GM21423 (cell line): ENCODE data around the gene HCFC1R1.

Source experiments
- ATAC-seq: cut with Tn5 transposase; IDR thresholded peaks from one replicate; pipeline ENCODE4 v1.9.1; 2021; ENCODE audit warnings: mild to moderate bottlenecking, moderate library complexity; ENCODE audit not compliant: unreplicated experiment

Gene HCFC1R1

DNA sequence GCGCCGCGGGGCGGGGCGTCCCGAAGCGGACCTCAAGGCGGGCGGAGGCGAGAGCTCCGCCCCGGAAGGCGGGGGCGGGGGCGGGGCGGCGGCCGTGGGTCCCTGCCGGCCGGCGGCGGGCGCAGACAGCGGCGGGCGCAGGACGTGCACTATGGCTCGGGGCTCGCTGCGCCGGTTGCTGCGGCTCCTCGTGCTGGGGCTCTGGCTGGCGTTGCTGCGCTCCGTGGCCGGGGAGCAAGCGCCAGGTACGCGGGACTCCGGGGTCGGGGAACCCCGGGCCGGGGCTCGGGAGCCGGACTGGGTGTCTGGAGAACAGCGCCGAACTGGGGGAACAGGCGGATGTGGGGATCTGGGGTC is 3.5 kb downstream of the HCFC1R1 start, which contains the start of gene TNFRSF12A:
TNFRSF12A (plus strand) TSS at position 122 of the 357 bp plus-strand sequence; CDS start at position 152, 30 bp downstream.
- no peak for ATAC-seq

DNA sequence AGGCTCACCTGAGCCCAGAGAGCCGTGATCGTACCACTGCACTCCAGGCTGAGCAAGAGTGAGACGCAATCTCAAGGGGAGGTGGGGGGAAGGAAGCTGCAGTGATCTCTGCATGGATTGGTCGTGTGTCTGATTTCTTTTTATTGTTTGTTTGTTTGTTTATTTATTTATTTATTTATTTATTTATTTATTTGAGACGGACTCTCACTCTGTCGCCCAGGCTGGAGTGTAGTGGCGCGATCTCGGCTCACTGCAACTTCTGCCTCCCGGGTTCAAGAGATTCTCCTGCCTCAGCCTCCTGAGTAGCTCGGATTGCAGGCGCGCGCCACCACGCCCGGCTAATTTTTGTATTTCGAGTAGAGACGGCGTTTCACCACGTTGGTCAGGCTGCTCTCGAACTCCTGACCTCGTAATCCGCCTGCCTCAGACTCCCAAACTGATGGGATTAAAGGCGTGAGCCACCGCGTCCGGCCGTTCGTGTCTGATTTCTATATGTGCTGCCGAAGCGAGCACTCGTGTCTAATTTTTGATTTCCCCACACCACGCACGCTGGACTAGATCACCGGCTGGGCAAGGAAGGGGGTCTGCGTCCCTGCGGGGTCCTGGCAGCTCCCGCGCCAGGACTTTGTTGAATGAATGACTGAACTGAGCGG is 4.0 kb downstream of the HCFC1R1 start:
- no peak for ATAC-seq

DNA sequence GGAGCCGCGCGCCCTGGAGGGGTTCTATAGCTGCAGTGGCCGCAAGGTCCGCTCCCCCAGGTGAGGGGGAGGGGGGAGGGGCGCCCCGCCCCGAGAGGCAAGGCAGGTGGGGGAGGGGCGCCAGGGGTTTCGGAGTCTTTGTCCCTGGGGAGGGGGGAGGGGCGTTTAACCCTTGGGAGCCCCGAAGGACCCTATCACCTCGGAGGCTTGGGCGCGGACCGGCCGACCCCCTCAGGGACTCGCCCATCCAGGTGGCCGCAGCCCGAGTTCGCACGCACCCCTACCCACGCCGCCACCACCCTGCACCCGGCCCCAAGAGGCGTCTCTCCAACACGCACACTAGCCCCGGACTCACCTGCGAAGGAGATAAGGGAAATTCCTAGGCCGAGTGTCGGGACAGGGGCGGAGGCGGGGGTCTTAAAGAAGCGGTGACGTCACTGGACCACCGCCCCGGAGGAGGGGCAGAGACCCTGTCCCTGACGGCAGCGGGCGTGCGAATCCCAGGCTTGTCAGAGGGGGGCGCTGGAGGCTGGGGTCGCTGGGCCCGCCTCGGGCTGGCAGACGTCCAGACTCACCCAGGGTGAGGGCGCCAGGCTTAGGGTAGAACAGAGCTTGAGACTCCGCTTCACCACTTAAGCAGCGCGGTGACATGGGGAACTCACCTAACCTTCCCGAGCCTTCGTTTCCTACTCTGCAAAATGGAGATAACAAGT is 5.8 kb downstream of the HCFC1R1 start, which contains the start of gene CLDN6:
CLDN6 (minus strand) TSS at position 390 of the 713 bp plus-strand sequence. CDS start 2,162 bp downstream, outside the sequence.
- no peak for ATAC-seq

DNA sequence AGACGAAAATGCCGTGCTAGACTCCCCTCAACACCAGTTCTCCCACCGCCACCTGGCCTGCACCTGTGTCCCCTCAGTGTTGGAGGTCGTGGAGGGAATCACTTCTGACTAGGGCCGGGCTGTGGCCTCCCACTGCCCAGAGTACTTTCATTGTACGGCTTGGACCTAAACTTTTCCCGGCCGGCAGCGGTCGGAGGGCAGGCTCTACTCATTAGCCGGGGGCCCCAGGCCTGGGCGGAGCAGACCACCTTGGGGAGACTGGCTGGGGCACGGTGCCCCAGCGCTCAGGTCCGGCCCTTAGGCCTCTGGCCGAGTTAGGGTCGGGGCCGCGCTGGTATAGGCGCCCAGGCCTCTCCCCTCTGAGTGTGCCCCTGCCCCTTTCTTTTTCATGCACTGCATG is 6.4 kb downstream of the HCFC1R1 start:
- ATAC-seq, result no peak

DNA sequence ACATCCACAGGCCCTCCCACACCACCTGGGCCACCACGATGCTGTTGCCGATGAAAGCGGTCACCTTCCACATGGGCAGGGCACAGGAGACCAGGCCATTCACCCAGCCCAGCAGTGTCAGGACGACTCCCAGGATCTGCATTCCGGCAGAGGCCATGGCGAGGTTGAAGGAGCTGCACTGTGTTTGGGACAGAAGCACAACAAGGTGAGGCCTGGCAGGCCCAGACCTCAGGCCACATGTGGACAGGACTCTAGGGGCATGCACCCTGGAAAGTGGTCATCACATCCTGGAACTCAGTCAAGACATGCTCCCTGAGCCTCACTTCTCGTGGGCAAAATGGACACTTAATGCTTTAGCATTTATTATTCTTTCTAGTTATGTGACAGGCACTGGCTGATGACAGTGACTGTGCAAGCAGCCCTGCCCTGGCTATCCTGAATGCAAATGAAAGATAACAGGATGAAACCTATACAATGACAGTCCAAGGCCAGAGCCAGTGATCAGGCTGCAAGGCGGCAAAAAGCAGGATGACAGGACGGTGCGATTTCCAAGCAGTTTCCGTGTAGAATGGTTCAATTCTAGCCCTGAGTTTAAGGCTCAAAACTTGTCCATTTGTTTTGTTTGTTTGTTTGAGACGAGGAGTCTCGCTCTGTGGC is 7.7 kb downstream of the HCFC1R1 start:
- no peak for ATAC-seq

DNA sequence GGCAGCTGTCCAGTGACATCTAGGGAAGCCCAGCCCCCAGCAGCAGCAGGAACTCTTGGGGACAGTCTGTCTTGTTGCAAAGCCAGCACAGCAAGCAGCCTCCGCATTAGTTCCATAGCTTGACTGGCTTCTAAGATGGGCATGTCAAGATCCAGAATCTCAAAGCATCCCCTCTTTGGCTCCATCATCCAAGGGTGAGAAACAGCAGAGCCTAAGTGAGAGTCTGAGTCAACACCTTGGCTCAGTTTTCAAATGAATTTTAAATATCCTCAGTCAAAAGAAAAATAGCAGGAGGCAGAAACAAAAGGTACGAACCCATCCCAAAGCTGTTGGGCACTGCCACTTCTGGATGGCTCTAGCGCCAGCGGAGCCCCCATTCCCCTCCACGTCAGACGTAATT is 8.8 kb downstream of the HCFC1R1 start:
- no peak for ATAC-seq

DNA sequence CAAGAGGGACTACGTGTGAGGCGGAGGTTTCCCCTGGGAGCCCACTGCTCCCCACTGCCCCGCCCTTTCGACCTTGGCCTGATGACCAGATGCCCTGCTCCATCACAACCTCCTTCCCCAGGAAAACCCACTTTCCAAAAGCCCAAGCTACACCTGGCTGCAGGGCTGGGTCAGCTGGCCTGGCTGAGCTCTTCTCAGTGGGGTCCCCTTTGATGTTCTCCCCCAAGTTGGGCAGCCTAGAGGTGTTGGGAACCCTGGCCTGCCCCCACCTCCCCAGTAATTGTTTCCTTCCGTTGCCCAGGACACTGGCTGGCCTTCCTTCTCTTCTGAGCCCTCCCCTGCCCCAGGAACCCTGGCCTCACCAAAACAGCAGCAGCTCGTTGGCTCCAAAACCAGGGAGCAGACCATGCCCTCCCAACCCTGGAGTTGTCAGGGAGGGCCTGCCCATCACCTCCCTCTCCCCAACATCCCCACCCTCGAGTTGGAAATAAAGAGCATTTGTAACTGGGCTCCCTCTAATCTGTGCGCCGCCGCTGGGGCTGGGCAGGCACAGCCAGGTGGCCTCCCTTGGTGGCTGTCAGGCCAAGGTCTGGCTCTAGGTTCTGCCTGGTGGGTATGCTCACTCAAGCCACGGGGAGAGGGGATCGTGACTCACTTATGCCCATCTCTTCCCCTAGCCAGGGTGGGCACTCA is 9.6 kb downstream of the HCFC1R1 start:
- no peak for ATAC-seq

DNA sequence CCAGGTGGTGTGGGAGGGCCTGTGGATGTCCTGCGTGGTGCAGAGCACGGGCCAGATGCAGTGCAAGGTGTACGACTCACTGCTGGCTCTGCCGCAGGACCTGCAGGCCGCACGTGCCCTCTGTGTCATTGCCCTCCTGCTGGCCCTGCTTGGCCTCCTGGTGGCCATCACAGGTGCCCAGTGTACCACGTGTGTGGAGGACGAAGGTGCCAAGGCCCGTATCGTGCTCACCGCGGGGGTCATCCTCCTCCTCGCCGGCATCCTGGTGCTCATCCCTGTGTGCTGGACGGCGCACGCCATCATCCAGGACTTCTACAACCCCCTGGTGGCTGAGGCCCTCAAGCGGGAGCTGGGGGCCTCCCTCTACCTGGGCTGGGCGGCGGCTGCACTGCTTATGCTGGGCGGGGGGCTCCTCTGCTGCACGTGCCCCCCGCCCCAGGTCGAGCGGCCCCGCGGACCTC is 10.2 kb downstream of the HCFC1R1 start:
- ATAC-seq, result no peak

DNA sequence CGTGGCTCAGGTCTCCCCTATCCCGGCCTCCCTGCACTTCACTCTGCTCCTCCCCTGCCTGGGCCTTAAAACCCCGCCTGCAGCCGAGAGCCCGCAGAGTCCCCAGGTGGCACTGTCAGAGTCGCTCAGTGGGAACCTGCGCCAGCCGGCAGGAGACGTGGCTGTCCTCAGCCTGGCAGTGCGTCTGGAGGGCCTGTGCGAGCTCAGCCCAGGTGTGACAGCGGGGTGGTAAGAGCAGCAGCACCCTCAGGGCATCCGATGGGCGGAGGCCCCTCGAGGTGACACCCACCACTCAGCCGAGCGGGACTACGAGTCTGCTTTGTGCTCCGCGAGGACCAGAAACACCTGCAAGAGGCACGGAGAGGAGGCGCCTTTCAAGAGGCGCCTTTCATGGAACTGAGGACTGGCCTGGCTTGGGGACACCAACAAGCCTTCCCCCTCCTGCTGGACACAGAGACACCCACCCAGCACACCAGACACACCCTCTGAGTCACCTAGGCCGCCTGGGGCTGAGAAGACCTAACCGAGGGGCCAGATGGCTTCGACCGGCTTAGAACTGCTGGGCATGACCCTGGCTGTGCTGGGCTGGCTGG is 10.8 kb downstream of the HCFC1R1 start, which contains the start of gene CLDN9:
CLDN9 (plus strand) TSS at position 96 of the 593 bp plus-strand sequence; CDS start at position 536, 440 bp downstream.
- ATAC-seq, result no peak

DNA sequence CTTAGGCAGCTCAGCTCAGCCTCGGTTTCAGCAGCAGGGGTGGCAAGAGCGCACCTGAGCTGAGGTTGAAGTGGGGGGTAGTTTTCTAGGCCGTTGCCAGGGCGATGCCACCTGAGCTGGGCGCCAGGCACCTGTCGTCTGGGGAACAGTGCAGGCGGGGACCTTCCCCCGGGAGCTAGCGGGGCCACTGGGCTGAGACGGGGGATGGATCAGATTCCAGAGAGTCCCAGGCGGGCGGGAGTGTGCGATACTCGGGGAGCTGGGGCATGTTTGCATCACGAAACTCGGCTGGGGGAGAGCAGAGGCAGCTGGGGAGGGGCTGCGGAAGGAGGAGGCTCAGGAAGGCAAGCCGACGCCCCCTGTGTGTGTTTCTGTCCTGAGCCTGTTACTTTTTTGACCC is 11.5 kb downstream of the HCFC1R1 start:
- no peak for ATAC-seq

DNA sequence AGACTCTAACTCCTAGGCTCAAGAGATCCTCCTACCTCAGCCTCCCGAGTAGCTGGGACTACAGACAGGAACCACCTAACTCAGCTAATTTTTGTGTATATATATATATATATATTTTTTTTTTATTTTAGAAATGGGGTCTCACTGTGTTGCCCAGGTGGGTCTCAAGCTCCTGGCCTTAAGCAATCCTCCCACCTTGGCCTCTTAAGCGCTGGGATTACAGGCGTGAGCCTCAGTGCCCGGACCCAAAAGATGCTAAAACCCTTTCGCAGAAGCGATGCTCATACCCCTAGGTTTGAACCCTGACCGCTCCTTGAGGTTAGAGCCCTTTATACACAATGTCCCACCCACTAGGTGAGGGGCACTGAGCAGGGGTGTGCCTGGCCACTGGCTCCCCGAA is 13.2 kb downstream of the HCFC1R1 start:
- no peak for ATAC-seq

DNA sequence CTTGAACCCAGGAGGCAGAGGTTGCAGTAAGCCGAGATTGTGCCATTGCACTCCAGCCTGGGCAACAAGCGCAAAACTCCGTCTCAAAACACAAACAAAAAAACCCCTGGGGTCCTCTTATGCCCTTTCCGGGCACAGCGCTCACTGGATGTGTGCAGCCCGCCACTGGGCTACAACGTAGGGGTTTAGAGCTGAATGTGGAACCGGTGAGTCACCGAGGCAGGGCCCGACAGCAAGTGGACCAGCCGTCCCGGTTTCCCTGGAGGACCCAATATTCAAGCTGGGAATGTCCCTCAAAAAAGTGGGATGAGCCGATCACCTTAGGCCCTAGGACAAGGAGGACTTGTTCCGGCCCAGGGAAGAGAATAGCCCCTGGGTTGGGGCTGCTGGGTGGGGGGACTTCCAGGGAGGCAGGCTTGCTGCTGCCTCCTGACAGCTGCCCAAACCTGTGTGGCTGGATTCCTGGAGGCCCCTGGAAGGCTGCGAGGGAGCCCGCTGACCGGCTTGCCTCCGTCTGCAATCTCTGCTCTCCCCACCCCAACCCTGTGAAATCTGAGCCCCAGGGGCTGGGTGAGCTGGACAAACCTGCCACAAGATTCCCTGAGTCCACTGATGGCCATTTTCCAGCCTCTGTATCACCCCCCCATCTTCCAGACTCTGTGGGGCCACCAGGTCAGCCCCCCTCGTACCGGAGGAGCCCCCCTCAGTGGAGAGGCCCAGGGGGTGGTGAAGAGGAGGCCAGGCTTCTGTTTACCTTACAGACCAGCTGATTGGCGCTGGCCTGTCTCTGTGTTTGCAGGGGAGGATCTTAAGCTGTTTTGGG is 14.0 kb downstream of the HCFC1R1 start:
- no peak for ATAC-seq

DNA sequence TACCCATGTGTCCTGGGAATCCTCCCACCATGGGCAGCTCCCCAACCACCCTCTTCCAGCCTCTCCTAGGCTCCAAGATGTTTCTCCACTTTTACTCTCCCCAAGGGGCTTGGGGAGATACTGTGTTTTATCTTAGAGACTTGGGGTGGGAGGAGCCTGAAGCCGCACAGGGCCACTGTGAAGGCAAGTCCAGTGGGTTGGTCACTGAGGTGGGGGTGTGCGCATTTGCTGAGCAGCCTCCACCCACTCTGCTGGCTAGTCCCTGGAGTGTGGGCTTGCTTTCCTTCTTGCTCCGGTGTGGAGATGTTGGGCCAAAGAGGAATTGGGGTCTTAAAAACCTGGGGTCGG is 15.1 kb downstream of the HCFC1R1 start:
- no peak for ATAC-seq

DNA sequence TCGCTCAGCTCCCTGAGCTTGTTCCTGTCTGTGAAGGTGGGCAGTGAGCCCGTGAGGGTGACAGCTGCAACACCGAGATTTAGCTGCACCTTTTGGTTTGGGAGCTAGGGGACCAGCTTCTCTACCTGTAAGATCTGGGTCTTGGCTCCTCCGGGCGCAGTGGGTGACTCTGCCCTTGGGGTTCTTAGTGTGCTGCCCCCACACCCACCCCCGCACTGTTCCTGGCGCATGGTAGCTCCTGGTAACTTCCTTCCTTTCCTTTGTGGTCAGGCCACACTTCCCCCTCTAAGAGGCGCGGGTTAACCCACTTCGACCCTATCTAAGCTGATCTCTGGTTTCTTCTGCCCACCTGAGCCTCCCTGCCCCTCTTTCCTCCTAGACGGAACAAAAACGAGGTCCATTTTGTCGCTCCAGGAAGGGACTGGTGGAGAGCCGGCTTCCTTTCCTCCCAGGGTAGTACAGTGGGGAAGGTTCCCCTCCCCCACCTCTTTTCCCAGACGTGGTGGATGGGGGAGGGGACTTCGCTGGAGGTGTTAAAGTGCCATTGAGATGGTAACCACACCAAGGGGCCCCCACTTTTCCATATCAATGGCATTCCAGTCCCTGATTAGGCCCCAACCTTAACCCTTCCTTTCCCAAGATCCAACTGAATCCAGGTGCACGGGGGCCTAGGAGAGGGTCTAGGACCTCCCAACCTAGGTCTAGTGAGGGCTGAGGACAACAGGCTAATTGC is 15.6 kb downstream of the HCFC1R1 start:
- no peak for ATAC-seq

DNA sequence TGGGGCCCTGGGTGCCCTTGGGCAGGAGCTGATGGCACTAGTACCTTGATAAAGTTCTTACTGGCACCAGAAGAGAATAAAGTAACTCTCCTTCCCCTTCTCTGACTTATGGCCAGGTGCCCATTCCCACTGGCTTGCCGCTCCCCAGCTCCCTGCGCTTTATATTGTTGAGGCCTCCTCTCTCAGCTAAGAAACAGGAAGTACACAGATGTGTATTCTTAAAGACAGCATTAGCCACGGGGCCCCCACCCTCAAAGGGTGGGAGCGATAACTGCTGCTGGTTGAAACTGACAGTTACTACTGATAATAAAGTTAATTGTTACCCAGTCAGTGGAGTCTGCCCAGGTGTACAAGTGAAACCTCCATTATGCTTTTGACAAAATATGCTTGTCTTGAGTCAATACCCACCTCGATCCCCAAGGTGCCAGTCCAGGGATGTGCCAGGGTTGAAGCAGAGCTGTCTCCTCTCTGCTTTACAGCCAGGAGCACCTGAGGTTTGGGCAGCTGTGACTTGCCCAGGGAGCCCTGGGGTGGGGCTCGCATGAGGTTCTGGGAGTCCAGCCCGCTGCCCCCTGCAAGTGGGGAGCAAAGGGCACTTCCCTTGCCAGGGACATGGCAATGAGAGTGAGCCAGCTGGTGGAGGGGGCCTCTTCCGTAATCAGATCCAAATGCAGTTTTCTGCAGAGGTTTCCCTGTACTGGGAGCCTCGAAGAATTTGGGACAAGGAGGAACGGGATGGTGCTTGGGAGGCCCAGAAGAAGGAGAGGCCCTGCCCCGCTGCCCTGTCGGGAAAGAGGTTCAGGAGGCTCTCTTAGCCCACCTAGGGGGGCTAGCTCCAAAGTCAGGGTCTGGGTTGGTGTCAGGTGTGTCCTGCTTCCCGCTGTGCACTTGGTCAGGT is 16.4 kb downstream of the HCFC1R1 start:
- ATAC-seq, result no peak

DNA sequence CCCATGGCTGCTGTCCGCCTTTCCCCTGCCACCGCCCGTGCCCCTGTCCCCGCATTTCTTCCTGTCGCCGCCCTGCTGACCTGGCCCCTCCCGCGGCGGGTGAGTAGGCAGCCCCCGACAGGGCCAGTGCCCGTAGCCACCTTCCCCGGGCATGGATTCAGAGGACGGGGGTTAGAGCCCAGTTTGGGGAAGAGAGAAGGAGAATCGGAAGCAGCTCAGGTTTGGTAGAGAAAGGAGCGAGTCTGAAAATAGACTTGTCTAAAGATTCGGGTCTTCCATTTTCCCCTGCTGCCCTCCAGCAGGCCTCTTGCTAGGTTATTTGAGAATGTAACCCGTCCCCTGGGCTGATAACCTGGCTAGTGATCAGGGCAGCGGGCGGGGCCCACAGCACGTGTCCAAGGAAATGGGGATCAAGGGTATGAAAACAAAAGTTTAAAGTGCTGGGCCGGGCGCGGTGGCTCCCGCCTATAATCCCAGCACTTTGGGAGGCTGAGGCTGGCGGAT is 18.9 kb downstream of the HCFC1R1 start:
- no peak for ATAC-seq

DNA sequence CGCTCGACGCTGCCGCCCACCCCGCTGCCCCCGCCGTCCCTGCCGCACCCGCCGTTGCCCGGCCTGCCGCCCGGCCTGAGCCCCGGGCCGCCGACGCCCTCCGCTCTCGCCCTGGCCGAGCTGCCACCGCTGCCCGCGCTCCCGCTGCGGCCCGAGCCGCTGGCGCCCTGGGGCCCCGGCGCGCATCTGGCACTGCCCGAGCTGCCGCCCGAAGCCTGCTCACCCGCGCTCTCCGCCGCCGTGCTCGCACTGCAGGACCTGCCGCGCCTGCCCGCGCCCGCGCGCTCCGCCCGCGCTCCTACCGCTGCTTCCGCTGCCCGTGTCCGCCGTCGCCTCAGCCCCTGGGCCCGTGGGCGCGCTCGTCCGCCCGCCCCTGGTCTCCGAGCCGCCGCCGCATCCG is 19.4 kb downstream of the HCFC1R1 start:
- no peak for ATAC-seq
